A673 (cell line): ENCODE measurements around the gene DHRS7. TPM values are rescaled to one million over a fixed set of nuclear protein-coding genes. Genes with fewer than 3 reads are reported as not detected.

Source experiments
- BruUV-seq: library from RNA; stranded (reverse); fragments of 400-500 nt; replicated peaks from 2 replicates; lab custom pipeline; 2021; lab: Mats Ljungman, UMichigan
- CTCF ChIA-PET: fragments of 300-600 bp; sonication (Branson Sonifier 250); formaldehyde crosslinking; loops from one replicate; lab custom pipeline; 2022; ENCODE audit warnings: antibody characterized with exemption; lab: Charles Lee
- POLR2A ChIA-PET: fragments of 300-600 bp; sonication (Branson Sonifier 250); formaldehyde crosslinking; loops from one replicate; lab custom pipeline; 2022; ENCODE audit warnings: antibody characterized with exemption; ENCODE audit not compliant: low non-redundant PET; lab: Charles Lee
- DNase-seq: peaks from one replicate; pipeline ENCODE4 v3.0.0-alpha.2; 2015; ENCODE audit warnings: low spot score
- H3K27ac ChIP-seq: fragments of 200-600 bp; sonication (generic); 2 replicates; pipeline ENCODE4 v1.5.1; 2016; ENCODE audit warnings: mixed run types, low read depth, mild to moderate bottlenecking, mixed read lengths, antibody characterized with exemption, low read length; ENCODE audit not compliant: poor library complexity, severe bottlenecking
- H3K27me3 ChIP-seq: fragments of 200-600 bp; sonication (generic); replicated peaks from 2 replicates; pipeline ENCODE4 v1.6.1; 2017; ENCODE audit warnings: mixed run types, low read depth, mild to moderate bottlenecking, mixed read lengths, antibody characterized with exemption, low read length; ENCODE audit not compliant: insufficient read depth, poor library complexity
- H3K36me3 ChIP-seq: fragments of 200-600 bp; sonication (generic); 2 replicates; pipeline ENCODE4 v1.6.1; 2016; ENCODE audit warnings: mixed run types, mild to moderate bottlenecking, mixed read lengths, antibody characterized with exemption, low read length; ENCODE audit not compliant: insufficient read depth, poor library complexity, severe bottlenecking
- H3K4me1 ChIP-seq: fragments of 200-600 bp; sonication (generic); 2 replicates; pipeline ENCODE4 v1.6.1; 2017; ENCODE audit warnings: mixed run types, mild to moderate bottlenecking, mixed read lengths, antibody characterized with exemption, low read length; ENCODE audit not compliant: insufficient read depth, poor library complexity, severe bottlenecking
- H3K4me3 ChIP-seq: fragments of 200-600 bp; sonication (generic); 2 replicates; pipeline ENCODE4 v1.5.1; 2016; ENCODE audit warnings: low read depth, mixed run types, mild to moderate bottlenecking, mixed read lengths, low read length; ENCODE audit not compliant: poor library complexity, severe bottlenecking
- H3K9me3 ChIP-seq: fragments of 200-600 bp; sonication (generic); 2 replicates; pipeline ENCODE4 v1.6.1; 2016; ENCODE audit warnings: mixed run types, low read depth, mild to moderate bottlenecking, mixed read lengths, antibody characterized with exemption, low read length; ENCODE audit not compliant: poor library complexity, severe bottlenecking
- CTCF ChIP-seq: fragments of 300-800, 200-600 bp; sonication (generic); conservative IDR thresholded peaks from 2 replicates; pipeline ENCODE4 v1.5.1; 2017; ENCODE audit warnings: low read depth, mild to moderate bottlenecking, antibody characterized with exemption, low read length, moderate library complexity, mixed read lengths
- EZH2 ChIP-seq: fragments of 200-600 bp; sonication (generic); IDR thresholded peaks from 2 replicates; pipeline ENCODE4 v1.6.1; 2017; ENCODE audit warnings: borderline replicate concordance, low read depth, mild to moderate bottlenecking, mixed read lengths, antibody characterized with exemption, low read length; ENCODE audit not compliant: poor library complexity, severe bottlenecking
- intact Hi-C: fragments of 100-400 bp; cut with micrococcal nuclease; formaldehyde crosslinking; loops from one replicate; pipeline ENCODE4 v1.10.0; 2022; ENCODE audit not compliant: unreplicated experiment
- total RNA-seq: library from RNA; stranded (reverse); gene quantifications from 2 replicates; pipeline ENCODE4 v1.2.3, GENCODE V29; 2021

DHRS7 gene
- total RNA-seq, 1 experiment from 2014 or later: 17.9 TPM

- BruUV-seq: no TSS peak
- Histone ChIP-seq H3K27ac (no peak overlapping the region), H3K27me3 (no peaks in the 10 kb centered on the region), H3K9me3 (no peaks in the 10 kb centered on the region), H3K4me3 (no peak overlapping the region), H3K4me1 (no peaks in the 10 kb centered on the region), H3K36me3 (no peaks in the 10 kb centered on the region)
- DNase-seq: no peak
- TF ChIP-seq EZH2 (no peak), CTCF (no peak)
- ChIA-PET CTCF (no interaction called here), POLR2A (no interaction called here)
- intact Hi-C loops: no loop called here
Observed at GRCh38 chr14:60175255-60175902, 10.2 kb upstream of the DHRS7 start.

- Histone ChIP-seq H3K27me3 (no peaks in the 10 kb centered on the region), H3K27ac (no peak overlapping the region), H3K36me3 (no peaks in the 10 kb centered on the region), H3K4me3 (no peak overlapping the region), H3K9me3 (no peaks in the 10 kb centered on the region), H3K4me1 (no peaks in the 10 kb centered on the region)
- ChIA-PET CTCF (no interaction called here), POLR2A (no interaction called here)
- TF ChIP-seq EZH2 (no peak), CTCF (no peak)
- intact Hi-C loops: no loop called here
- DNase-seq: no peak
- BruUV-seq: no TSS peak
Observed at GRCh38 chr14:60174352-60175254, 9.4 kb upstream of the DHRS7 start.

GRCh38 chr14:60171690-60172089 lies 6.5 kb upstream of the DHRS7 start:
- H3K9me3 ChIP-seq: no peaks in the 10 kb centered on the region
- ChIA-PET POLR2A (no interaction called here), CTCF (no interaction called here)
- no peaks in the 10 kb centered on the region for H3K27me3 ChIP-seq
- no TSS peak for BruUV-seq
- H3K4me3 ChIP-seq: no peak overlapping the region
- DNase-seq: no peak
- H3K36me3 ChIP-seq: no peaks in the 10 kb centered on the region
- TF ChIP-seq EZH2: no peak
- no peak for TF ChIP-seq CTCF
- intact Hi-C loops: no loop called here
- H3K4me1 ChIP-seq: no peaks in the 10 kb centered on the region
- H3K27ac ChIP-seq: no peak overlapping the region
